Gastroesophageal sphincter (tissue), 2 donors: ENCODE results near the gene MAPK4.
"Not testable (repeated sequence)": the region's sequence is repeated elsewhere in the genome, so short reads cannot be mapped to it uniquely, and the experiment has no call there.

Experiments used
- POLR2A ChIP-seq, 2 donors: fragments of 450-650 bp; IDR thresholded peaks; one replicate each; pipeline ENCODE4 v1.6.1; 2017; ENCODE audit warnings: antibody characterized with exemption in 2 of 2, mild to moderate bottlenecking in 2 of 2, moderate library complexity in 1 of 2
- POLR2AphosphoS5 ChIP-seq: sonication (generic); formaldehyde crosslinking; IDR thresholded peaks from one replicate; pipeline ENCODE4 v1.6.1; 2017; ENCODE audit warnings: antibody characterized with exemption

DNA sequence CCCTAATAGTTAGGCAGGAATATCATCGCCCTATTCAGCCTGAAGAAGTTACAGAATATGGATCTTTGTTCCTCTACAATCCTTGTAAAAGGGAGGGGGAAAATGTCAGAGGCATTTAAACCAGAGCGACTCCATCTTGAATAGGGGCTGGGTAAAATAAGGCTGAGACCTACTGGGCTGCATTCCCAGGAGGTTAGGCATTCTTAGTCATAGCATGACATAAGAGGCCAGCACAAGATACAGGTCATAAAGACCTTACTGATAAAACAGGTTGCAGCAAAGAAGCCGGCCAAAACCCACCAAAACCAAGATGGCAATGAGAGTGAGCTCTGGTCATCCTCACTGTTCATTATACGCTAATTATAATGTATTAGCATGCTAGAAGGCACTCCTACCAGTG, 15.4 kb upstream of the MAPK4 start:
- not testable (repeated sequence) for TF ChIP-seq POLR2A (IDR thresholded peaks at IDR 0.05); POLR2AphosphoS5
